Prostate gland (tissue), 2 donors: ENCODE measurements around the gene MITF. TPM values are rescaled to one million over a fixed set of nuclear protein-coding genes. Genes with fewer than 3 reads are reported as not detected.

Source experiments
- DNase-seq: peaks from one replicate; pipeline ENCODE4 v3.0.0-alpha.2; 2019; ENCODE audit warnings: low spot score
- H3K27ac ChIP-seq, 2 donors: fragments of 200-600 bp; sonication (generic); 2 replicates each; pipeline ENCODE4 v1.5.1; 2017 to 2019
- H3K27me3 ChIP-seq: fragments of 200-600 bp; sonication (generic); replicated peaks from 2 replicates; pipeline ENCODE4 v1.5.1; 2019; ENCODE audit not compliant: insufficient read depth
- H3K36me3 ChIP-seq, 2 donors: fragments of 200-600 bp; sonication (generic); 1 replicate in 1 of 2; 2 replicates in 1 of 2; pipeline versions ENCODE4 v1.5.1 to v1.8.1; 2017 to 2019
- H3K4me1 ChIP-seq: fragments of 200-600 bp; sonication (generic); replicated peaks from 2 replicates; pipeline ENCODE4 v1.5.1; 2019
- H3K4me3 ChIP-seq, 2 donors: fragments of 200-600 bp; sonication (generic); 2 replicates each; pipeline ENCODE4 v1.5.1; 2017 to 2019
- H3K9me3 ChIP-seq: fragments of 200-600 bp; sonication (generic); 2 replicates; pipeline ENCODE4 v1.5.1; 2017
- CTCF ChIP-seq, 4 experiments: fragments of 200-600 bp in 2 of 4; fragments of 450-650 bp in 2 of 4; sonication (generic) in 2 of 4; IDR thresholded peaks; 1 replicate in 3 of 4; 2 replicates in 1 of 4; pipeline ENCODE4 v1.5.1; 2016 to 2019; ENCODE audit warnings: antibody characterized with exemption in 4 of 4, mild to moderate bottlenecking in 2 of 4, moderate library complexity in 2 of 4
- POLR2A ChIP-seq: fragments of 450-650 bp; IDR thresholded peaks from one replicate; pipeline ENCODE4 v1.6.1; 2016; ENCODE audit warnings: antibody characterized with exemption, mild to moderate bottlenecking
- POLR2AphosphoS5 ChIP-seq: sonication (generic); formaldehyde crosslinking; IDR thresholded peaks from one replicate; pipeline ENCODE4 v1.6.1; 2017; ENCODE audit warnings: antibody characterized with exemption
- WGBS: methylation state at CpG from one replicate; pipeline ENCODE4 v1.1.5; 2018; 5-methylcytosine and 5-hydroxymethylcytosine counted together
- intact Hi-C: fragments of 100-400 bp; cut with DNase I; formaldehyde crosslinking; loops from one replicate; pipeline ENCODE4 v1.14.2; 2022
- total RNA-seq, 2 donors: library from RNA; depleted of rRNA; stranded (reverse); fragments of >200 nt; gene quantifications; one replicate each; pipeline ENCODE4 v1.1.0, GENCODE V29; 2016

MITF gene
- total RNA-seq, 2 donors from 2014 or later = 7.7 to 17.6 TPM

GRCh38 chr3:69745505-69745904 is 6.2 kb downstream of the MITF start:
- intact Hi-C loops = no loop called here
- 91% methylated on average over 2 of the region's 2 CpGs for WGBS
- no peak overlapping the region for H3K27ac ChIP-seq
- no peaks in the 10 kb centered on the region for H3K27me3 ChIP-seq
- no peak for DNase-seq
- no peak for TF ChIP-seq CTCF (IDR thresholded peaks at IDR 0.05)
- TF ChIP-seq POLR2A = no peak
- no peak for TF ChIP-seq POLR2AphosphoS5
- no peaks in the 10 kb centered on the region for H3K36me3 ChIP-seq
- no peaks in the 10 kb centered on the region for H3K4me1 ChIP-seq
- H3K4me3 ChIP-seq = no peak overlapping the region
- H3K9me3 ChIP-seq = no peaks in the 10 kb centered on the region

- no peaks in the 10 kb centered on the region for H3K9me3 ChIP-seq
- H3K36me3 ChIP-seq = no peaks in the 10 kb centered on the region
- H3K27ac ChIP-seq = no peak overlapping the region
- no peaks in the 10 kb centered on the region for H3K27me3 ChIP-seq
- TF ChIP-seq CTCF (IDR thresholded peaks at IDR 0.05) = no peak
- TF ChIP-seq POLR2A = no peak
- peak; percentile 11 for TF ChIP-seq POLR2AphosphoS5
- no peak for DNase-seq
- intact Hi-C loops = no loop called here
- H3K4me1 ChIP-seq = no peaks in the 10 kb centered on the region
- H3K4me3 ChIP-seq = no peak overlapping the region
- 66% methylated on average over 2 of the region's 2 CpGs for WGBS
Measured at GRCh38 chr3:69746119-69746518, 6.9 kb downstream of the MITF start.

GRCh38 chr3:69747511-69748258 is 8.4 kb downstream of the MITF start:
- no peak for DNase-seq
- Histone ChIP-seq H3K36me3 (no peaks in the 10 kb centered on the region), H3K27ac (peak overlapping the region; percentile 1 to 10), H3K4me3 (no peak overlapping the region), H3K27me3 (no peaks in the 10 kb centered on the region), H3K4me1 (no peaks in the 10 kb centered on the region), H3K9me3 (no peaks in the 10 kb centered on the region)
- WGBS = 53% methylated on average over 2 of the region's 2 CpGs
- intact Hi-C loops = no loop called here
- no peak for TF ChIP-seq POLR2A
- no peak for TF ChIP-seq CTCF (IDR thresholded peaks at IDR 0.05)
- TF ChIP-seq POLR2AphosphoS5 = no peak

GRCh38 chr3:69748503-69748902 is 9.2 kb downstream of the MITF start:
- intact Hi-C loops = no loop called here
- H3K27ac ChIP-seq = peak overlapping the region; percentile 1 to 10
- no peaks in the 10 kb centered on the region for H3K4me1 ChIP-seq
- no peak for TF ChIP-seq CTCF (IDR thresholded peaks at IDR 0.05)
- no peak for TF ChIP-seq POLR2AphosphoS5
- no peak for TF ChIP-seq POLR2A
- no peaks in the 10 kb centered on the region for H3K27me3 ChIP-seq
- H3K36me3 ChIP-seq = no peaks in the 10 kb centered on the region
- no peaks in the 10 kb centered on the region for H3K9me3 ChIP-seq
- WGBS = 83% methylated on average over 2 of the region's 2 CpGs
- no peak overlapping the region for H3K4me3 ChIP-seq
- no peak for DNase-seq

GRCh38 chr3:69749461-69749860 is 10.2 kb downstream of the MITF start:
- Histone ChIP-seq H3K4me1 (no peaks in the 10 kb centered on the region), H3K9me3 (no peaks in the 10 kb centered on the region), H3K27me3 (no peaks in the 10 kb centered on the region), H3K4me3 (no peak overlapping the region), H3K36me3 (no peaks in the 10 kb centered on the region), H3K27ac (no peak overlapping the region)
- no peak for TF ChIP-seq CTCF (IDR thresholded peaks at IDR 0.05)
- no peak for TF ChIP-seq POLR2AphosphoS5
- no peak for TF ChIP-seq POLR2A
- WGBS = 74% methylated on average over 3 of the region's 3 CpGs
- intact Hi-C loops = no loop called here
- no peak for DNase-seq
